MV-4-11 (cell line): Measurements from ENCODE around the gene PSMB2.
"Not testable (repeated sequence)": the region's sequence is repeated elsewhere in the genome, so short reads cannot be mapped to it uniquely, and the experiment has no call there.

ENCODE experiments used
- DNase-seq: peaks from one replicate; lab custom pipeline; 2025; lab: John Stamatoyannopoulos, UW

The PSMB2 gene

GRCh38 chr1:35592991-35593769 lies 48.1 kb downstream of the PSMB2 start:
- peak; percentile 79 for DNase-seq

GRCh38 chr1:35591211-35591610 lies 50.1 kb downstream of the PSMB2 start:
- no peak for DNase-seq

- no peak for DNase-seq
Observed at GRCh38 chr1:35590476-35591040, 50.8 kb downstream of the PSMB2 start.

GRCh38 chr1:35589516-35590427 lies 51.6 kb downstream of the PSMB2 start:
- no peak for DNase-seq

GRCh38 chr1:35588197-35588910 lies 53.0 kb downstream of the PSMB2 start:
- DNase-seq: no peak

GRCh38 chr1:35587736-35588135 lies 53.6 kb downstream of the PSMB2 start:
- no peak for DNase-seq

- DNase-seq: no peak
Observed at GRCh38 chr1:35586808-35587207, 54.5 kb downstream of the PSMB2 start.

- not testable (repeated sequence) for DNase-seq
Observed at GRCh38 chr1:35585805-35586204, 55.5 kb downstream of the PSMB2 start.

- DNase-seq: no peak
Observed at GRCh38 chr1:35585281-35585680, 56.0 kb downstream of the PSMB2 start.

GRCh38 chr1:35581621-35582020 lies 59.7 kb downstream of the PSMB2 start:
- DNase-seq: not testable (repeated sequence)

GRCh38 chr1:35580949-35581388 lies 60.4 kb downstream of the PSMB2 start:
- DNase-seq: peak; percentile 66

- peak; percentile 54 for DNase-seq
Observed at GRCh38 chr1:35577071-35577998, 64.0 kb downstream of the PSMB2 start.

- DNase-seq: not testable (repeated sequence)
Observed at GRCh38 chr1:35576766-35577070, 64.6 kb downstream of the PSMB2 start.

GRCh38 chr1:35576061-35576765 lies 65.1 kb downstream of the PSMB2 start:
- peak; percentile 4 for DNase-seq

- no peak for DNase-seq
Observed at GRCh38 chr1:35575416-35575958, 65.8 kb downstream of the PSMB2 start.

- peak; percentile 1 for DNase-seq
Observed at GRCh38 chr1:35574655-35575415, 66.5 kb downstream of the PSMB2 start.

GRCh38 chr1:35574125-35574654 lies 67.1 kb downstream of the PSMB2 start:
- DNase-seq: no peak

- peak; percentile 9 for DNase-seq
Observed at GRCh38 chr1:35573198-35574124, 67.9 kb downstream of the PSMB2 start, which contains the start of gene TFAP2E. Gene TFAP2E (plus strand): TSS chr1:35573314. CDS start chr1:35573578, 264 bp downstream.
